ENCODE measurements around the gene TGFB1. TPM values are rescaled to one million over a fixed set of nuclear protein-coding genes. Genes with fewer than 3 reads are reported as not detected.

Gene TGFB1
- total RNA-seq, 1 experiment from 2014 or later = 30.1 TPM

DNA sequence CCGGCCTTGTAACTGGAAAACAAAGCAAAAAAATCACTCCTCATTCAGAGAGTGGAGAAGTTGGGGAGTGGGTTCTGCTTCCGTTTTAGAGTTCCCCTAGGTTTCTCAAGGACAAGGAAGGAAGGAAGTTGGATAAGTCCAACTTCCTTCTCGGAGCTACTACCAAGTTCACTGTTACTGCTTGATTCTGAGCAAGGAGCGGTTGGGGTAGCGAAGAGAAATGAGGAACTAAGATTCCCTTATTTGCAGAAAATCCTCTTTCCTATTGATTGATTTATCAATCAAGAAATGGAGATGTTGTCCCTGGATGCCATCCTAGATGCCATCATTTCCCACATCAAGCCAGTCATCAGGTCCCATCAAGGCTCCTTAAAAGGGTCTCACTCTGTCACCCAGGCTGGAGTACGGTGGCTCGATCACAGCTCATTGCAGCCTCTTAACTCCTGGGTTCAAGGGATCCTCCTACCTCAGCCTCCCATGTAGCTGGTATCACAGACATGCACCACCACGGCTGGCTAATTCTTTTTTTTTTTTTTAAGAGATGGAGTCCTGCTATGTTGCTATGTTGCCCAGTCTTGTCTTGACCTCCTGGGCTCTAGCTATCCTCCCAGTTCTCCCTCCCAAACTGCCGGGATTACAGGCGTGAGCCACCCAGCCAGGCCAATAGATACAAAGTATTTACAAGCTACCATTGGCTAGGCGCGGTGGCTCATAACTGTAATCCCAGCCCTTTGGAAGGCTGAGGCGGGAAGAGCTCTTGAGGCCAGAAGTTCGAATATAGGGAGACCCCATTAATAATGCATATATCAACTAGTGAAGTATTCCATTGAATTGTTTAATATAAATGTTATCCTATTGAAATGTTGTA, 11.0 kb upstream of the TGFB1 start:
- Histone ChIP-seq H3K18ac (ENCODE audit: insufficient read length, low read depth, low read length) (peak overlapping the region; percentile 78), H3K79me2 (ENCODE audit: insufficient read depth, low read length) (no peaks in the 10 kb centered on the region), H2AFZ (ENCODE audit: low read length) (peak overlapping the region; percentile 63), H3K14ac (ENCODE audit: insufficient read depth, low read length) (peak overlapping the region; percentile 71; the same call in 1 of the 2 replicates), H4K5ac (ENCODE audit: insufficient read length, low read depth, low read length) (no peak overlapping the region), H4K91ac (ENCODE audit: insufficient read length, low read depth, low read length) (no peak overlapping the region), H3K27ac (ENCODE audit: insufficient read length, low read depth, low read length) (peak overlapping the region; percentile 48), H2BK20ac (ENCODE audit: low read depth, low read length, poor library complexity, severe bottlenecking) (no peak overlapping the region), H2BK120ac (ENCODE audit: low read depth, low read length, poor library complexity, severe bottlenecking) (no peak overlapping the region), H3K9me3 (ENCODE audit: control insufficient read depth, low read depth, low read length) (no peaks in the 10 kb centered on the region), H3K9ac (ENCODE audit: extremely low read depth, insufficient read length, low read length) (peak overlapping the region; percentile 79), H3K79me1 (ENCODE audit: insufficient read depth, low read depth, low read length, poor library complexity, severe bottlenecking) (no peaks in the 10 kb centered on the region), H3K56ac (ENCODE audit: insufficient read length, low read depth, low read length) (no peak overlapping the region), H4K8ac (replicated peaks; ENCODE audit: insufficient read length, low read depth, low read length) (no peak overlapping the region), H2AK5ac (ENCODE audit: insufficient read length, low read length) (no peak overlapping the region), H3T11ph (ENCODE audit: low read length) (no peak overlapping the region), H3K23me2 (ENCODE audit: insufficient read length, low read depth, low read length, poor library complexity, severe bottlenecking) (peaks cover 8% of the 10 kb centered on the region), H3K4me1 (ENCODE audit: insufficient read depth, low read length) (no peaks in the 10 kb centered on the region), H3K23ac (ENCODE audit: insufficient read length, low read depth, low read length) (no peak overlapping the region), H2BK15ac (ENCODE audit: low read depth, low read length) (no peak overlapping the region), H4K20me1 (ENCODE audit: control insufficient read depth, insufficient read depth, insufficient read length) (no peaks in the 10 kb centered on the region), H3K27me3 (ENCODE audit: insufficient read depth, low read length) (no peaks in the 10 kb centered on the region), H3K4ac (ENCODE audit: low read depth, low read length) (no peak overlapping the region; the same call in 1 of the 2 replicates), H3K4me2 (ENCODE audit: insufficient read depth, insufficient read length, low read length) (peak overlapping the region; percentile 73), H2BK5ac (ENCODE audit: insufficient read length, low read length) (no peak overlapping the region), H2BK12ac (ENCODE audit: insufficient read length, low read depth, low read length) (no peak overlapping the region)
- peaks cover 2 to 8% of the 10 kb centered on the region in 2 experiments; a peak in 2 of 4 replicates for H3K4me1 Mint-ChIP-seq
- no peaks in the 10 kb centered on the region for H3K27me3 Mint-ChIP-seq (ENCODE audit: low read depth)
- H3K9me3 Mint-ChIP-seq = no peaks in the 10 kb centered on the region
- TF ChIP-seq, protein P1, sequence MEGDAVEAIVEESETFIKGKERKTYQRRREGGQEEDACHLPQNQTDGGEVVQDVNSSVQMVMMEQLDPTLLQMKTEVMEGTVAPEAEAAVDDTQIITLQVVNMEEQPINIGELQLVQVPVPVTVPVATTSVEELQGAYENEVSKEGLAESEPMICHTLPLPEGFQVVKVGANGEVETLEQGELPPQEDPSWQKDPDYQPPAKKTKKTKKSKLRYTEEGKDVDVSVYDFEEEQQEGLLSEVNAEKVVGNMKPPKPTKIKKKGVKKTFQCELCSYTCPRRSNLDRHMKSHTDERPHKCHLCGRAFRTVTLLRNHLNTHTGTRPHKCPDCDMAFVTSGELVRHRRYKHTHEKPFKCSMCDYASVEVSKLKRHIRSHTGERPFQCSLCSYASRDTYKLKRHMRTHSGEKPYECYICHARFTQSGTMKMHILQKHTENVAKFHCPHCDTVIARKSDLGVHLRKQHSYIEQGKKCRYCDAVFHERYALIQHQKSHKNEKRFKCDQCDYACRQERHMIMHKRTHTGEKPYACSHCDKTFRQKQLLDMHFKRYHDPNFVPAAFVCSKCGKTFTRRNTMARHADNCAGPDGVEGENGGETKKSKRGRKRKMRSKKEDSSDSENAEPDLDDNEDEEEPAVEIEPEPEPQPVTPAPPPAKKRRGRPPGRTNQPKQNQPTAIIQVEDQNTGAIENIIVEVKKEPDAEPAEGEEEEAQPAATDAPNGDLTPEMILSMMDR (conservative IDR thresholded peaks at IDR 0.05) = no peak
- peak overlapping the region; percentile 93 to 94 for H3K4me3 Mint-ChIP-seq
- no CpG with 5 or more reads among the region's 14 CpGs for WGBS (ENCODE audit: extremely low coverage, insufficient read length, low lambda C conversion rate)
- peak overlapping the region; percentile 98 to 100 (median 100) for H3K27ac Mint-ChIP-seq
- no peak for DNase-seq
- H3K36me3 Mint-ChIP-seq (ENCODE audit: insufficient read depth in 1 of 3, low read depth in 3 of 3) = no peaks in the 10 kb centered on the region; a peak in 1 of 7 replicates

Data from H9 (cell line).